GM12878 (cell line): ENCODE measurements around the gene IQGAP3.

Experiments
- CREM ChIP-seq: IDR thresholded peaks from 2 replicates; pipeline ENCODE4 v1.6.1; 2014; ENCODE audit warnings: antibody characterized with exemption, low read depth
- CTCF ChIP-seq, 3 experiments: IDR thresholded peaks in 2 of 3; conservative IDR thresholded peaks in 1 of 3; 2 replicates each; pipeline ENCODE4 v1.5.1; 2011; ENCODE audit warnings: low read depth in 3 of 3, low read length in 3 of 3, mild to moderate bottlenecking in 3 of 3, control low read depth in 2 of 3, moderate library complexity in 2 of 3, inconsistent platforms in 1 of 3, mixed read lengths in 1 of 3; ENCODE audit not compliant: control insufficient read depth in 2 of 3, insufficient read depth in 1 of 3; ENCODE audit errors: extremely low read depth in 1 of 3
- EGR1 ChIP-seq, 2 experiments: IDR thresholded peaks; 1 replicate in 1 of 2; 2 replicates in 1 of 2; pipeline ENCODE4 v1.6.1; 2011 to 2012; ENCODE audit warnings: low read depth in 2 of 2, low read length in 2 of 2, borderline replicate concordance in 1 of 2, mild to moderate bottlenecking in 1 of 2, moderate library complexity in 1 of 2
- EP300 ChIP-seq, 2 experiments: fragments of 150-350 bp in 1 of 2; IDR thresholded peaks; 2 replicates each; pipeline ENCODE4 v1.6.1; 2011 to 2012; ENCODE audit warnings: low read depth in 2 of 2, low read length in 2 of 2, borderline replicate concordance in 1 of 2, improper control_type of control experiment in 1 of 2, inconsistent platforms in 1 of 2; ENCODE audit not compliant: control insufficient read depth in 1 of 2
- FOXK2 ChIP-seq: fragments of 450-650 bp; IDR thresholded peaks from 2 replicates; pipeline ENCODE4 v1.6.1; 2017; ENCODE audit warnings: mild to moderate bottlenecking, moderate library complexity
- POLR2AphosphoS5 ChIP-seq: IDR thresholded peaks from 2 replicates; pipeline ENCODE4 v1.6.1; 2011; ENCODE audit warnings: mild to moderate bottlenecking, low read length, inconsistent platforms
- SRF ChIP-seq, 2 experiments: IDR thresholded peaks; 2 replicates each; pipeline ENCODE4 v1.6.1; 2011; ENCODE audit warnings: low read depth in 2 of 2, low read length in 2 of 2, mild to moderate bottlenecking in 1 of 2, moderate library complexity in 1 of 2
- USF2 ChIP-seq: IDR thresholded peaks from 2 replicates; pipeline ENCODE4 v1.6.1; 2011; ENCODE audit warnings: low read depth, low read length, improper control_type of control experiment, borderline replicate concordance

- no peak for TF ChIP-seq EGR1 (IDR thresholded peaks at IDR 0.05; ENCODE audit: borderline replicate concordance in 1 of 2, low read depth in 2 of 2, low read length in 2 of 2)
- no peak for TF ChIP-seq CTCF (IDR thresholded peaks at IDR 0.05 in 2 of 3, conservative IDR thresholded peaks at IDR 0.05 in 1 of 3; ENCODE audit: control insufficient read depth in 2 of 3, extremely low read depth in 1 of 3, insufficient read depth in 1 of 3, low read depth in 3 of 3, low read length in 3 of 3)
- TF ChIP-seq EP300 (IDR thresholded peaks at IDR 0.05; ENCODE audit: borderline replicate concordance in 1 of 2, control insufficient read depth in 1 of 2, low read depth in 2 of 2, low read length in 2 of 2): no peak
- no peak for TF ChIP-seq CREM
- TF ChIP-seq POLR2AphosphoS5: 0 out of 2 replicates have a peak, but pooled peaks have one; percentile 10
- TF ChIP-seq FOXK2: no peak
- TF ChIP-seq SRF (IDR thresholded peaks at IDR 0.05; ENCODE audit: low read depth in 2 of 2, low read length in 2 of 2): no peak
- TF ChIP-seq USF2: no peak
Measured at GRCh38 chr1:156482276-156482675, 90.1 kb downstream of the IQGAP3 start.
